Gastrocnemius medialis (tissue), 4 donors: Measurements from ENCODE around the gene FBXO46. TPM values are rescaled to one million over a fixed set of nuclear protein-coding genes. Genes with fewer than 3 reads are reported as not detected.

ENCODE experiments used
- ATAC-seq, 2 donors: fragments of 150-250 bp; one replicate each; pipeline ENCODE4 v1.9.1; 2016
- DNase-seq, 2 donors: peaks; one replicate each; pipeline ENCODE4 v3.0.0-alpha.2; 2019
- H3K27ac ChIP-seq, 4 donors: fragments of 200-600 bp; sonication (generic); 1 replicate in 1 of 4; 2 replicates in 3 of 4; pipeline ENCODE4 v1.5.1; 2016 to 2018; ENCODE audit warnings: mild to moderate bottlenecking in 2 of 4, moderate library complexity in 1 of 4
- H3K27me3 ChIP-seq, 3 donors: fragments of 200-600 bp; sonication (generic) in 2 of 3; 1 replicate in 1 of 3; 2 replicates in 2 of 3; pipeline versions ENCODE4 v1.5.1 to v1.6.0; 2016 to 2019; ENCODE audit warnings: mild to moderate bottlenecking in 1 of 3, moderate library complexity in 1 of 3
- H3K36me3 ChIP-seq, 2 donors: fragments of 200-600 bp; sonication (generic) in 1 of 2; one replicate each; pipeline ENCODE4 v1.5.1; 2017 to 2018
- H3K4me1 ChIP-seq, 2 donors: fragments of 200-600 bp; sonication (generic) in 1 of 2; one replicate each; pipeline ENCODE4 v1.5.1; 2016 to 2017; ENCODE audit warnings: mild to moderate bottlenecking in 2 of 2
- H3K4me3 ChIP-seq, 4 donors: fragments of 200-600 bp; sonication (generic) in 3 of 4; 1 replicate in 1 of 4; 2 replicates in 3 of 4; pipeline ENCODE4 v1.5.1; 2016 to 2019; ENCODE audit warnings: mild to moderate bottlenecking in 2 of 4
- H3K9me3 ChIP-seq, 3 donors: fragments of 200-600 bp; sonication (generic) in 2 of 3; 1 replicate in 1 of 3; 2 replicates in 2 of 3; pipeline ENCODE4 v1.5.1; 2016 to 2019
- POLR2A ChIP-seq, 2 donors: fragments of 450-650 bp; IDR thresholded peaks; one replicate each; pipeline ENCODE4 v1.6.1; 2017; ENCODE audit warnings: antibody characterized with exemption in 2 of 2, mild to moderate bottlenecking in 2 of 2, moderate library complexity in 2 of 2
- in situ Hi-C, 4 donors: fragments of 200-750 bp; cut with MboI; loops; one replicate each; pipeline versions ENCODE4 v1.15.0 to v1.8.0; 2017; ENCODE audit warnings: low sequenced_read_pairs in 4 of 4
- intact Hi-C: fragments of 100-400 bp; cut with DNase I; formaldehyde crosslinking; loops from one replicate; pipeline ENCODE4 v1.15.1; 2023; ENCODE audit warnings: low total_unique reads
- total RNA-seq, 4 donors: library from RNA; depleted of rRNA; stranded (reverse); fragments of >200 nt; gene quantifications; one replicate each; pipeline versions ENCODE4 v1.1.0 to v1.2.3, GENCODE V29; 2016
- TF ChIP-seq, protein P1 (sequence below), 5 experiments: fragments of 450-650 bp in 3 of 5; fragments of 200-600 bp in 2 of 5; sonication (generic) in 2 of 5; IDR thresholded peaks in 4 of 5; conservative IDR thresholded peaks in 1 of 5; 1 replicate in 4 of 5; 2 replicates in 1 of 5; pipeline ENCODE4 v1.5.1; 2016 to 2019; ENCODE audit warnings: antibody characterized with exemption in 5 of 5, mild to moderate bottlenecking in 3 of 5, moderate library complexity in 3 of 5

The FBXO46 gene
- total RNA-seq, 4 donors from 2014 or later = 6.6 to 14.3 (median 8.7) TPM

DNA sequence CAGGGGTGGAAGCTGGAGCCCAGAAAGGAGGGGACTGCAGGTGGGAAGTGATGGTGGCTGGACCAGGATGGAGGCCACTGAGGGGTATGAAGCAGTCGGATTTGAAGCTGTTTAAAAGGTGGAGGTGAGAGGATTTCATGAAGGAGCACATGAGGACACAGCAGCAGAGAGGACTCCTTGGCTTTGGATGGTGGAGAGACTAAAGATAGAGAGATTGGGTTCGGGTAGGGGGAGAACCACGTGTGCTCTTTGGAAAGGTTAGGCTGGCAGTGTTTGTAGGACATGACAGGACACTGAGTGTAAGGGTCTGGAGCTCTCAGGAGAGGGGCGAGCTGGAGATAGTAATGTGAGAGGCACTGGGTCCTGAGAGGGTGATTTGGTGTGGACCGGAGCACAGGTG, 47.8 kb downstream of the FBXO46 start:
- in situ Hi-C loops = no loop called here
- no peak overlapping the region for H3K27ac ChIP-seq
- intact Hi-C loops = no loop called here
- TF ChIP-seq, protein P1, sequence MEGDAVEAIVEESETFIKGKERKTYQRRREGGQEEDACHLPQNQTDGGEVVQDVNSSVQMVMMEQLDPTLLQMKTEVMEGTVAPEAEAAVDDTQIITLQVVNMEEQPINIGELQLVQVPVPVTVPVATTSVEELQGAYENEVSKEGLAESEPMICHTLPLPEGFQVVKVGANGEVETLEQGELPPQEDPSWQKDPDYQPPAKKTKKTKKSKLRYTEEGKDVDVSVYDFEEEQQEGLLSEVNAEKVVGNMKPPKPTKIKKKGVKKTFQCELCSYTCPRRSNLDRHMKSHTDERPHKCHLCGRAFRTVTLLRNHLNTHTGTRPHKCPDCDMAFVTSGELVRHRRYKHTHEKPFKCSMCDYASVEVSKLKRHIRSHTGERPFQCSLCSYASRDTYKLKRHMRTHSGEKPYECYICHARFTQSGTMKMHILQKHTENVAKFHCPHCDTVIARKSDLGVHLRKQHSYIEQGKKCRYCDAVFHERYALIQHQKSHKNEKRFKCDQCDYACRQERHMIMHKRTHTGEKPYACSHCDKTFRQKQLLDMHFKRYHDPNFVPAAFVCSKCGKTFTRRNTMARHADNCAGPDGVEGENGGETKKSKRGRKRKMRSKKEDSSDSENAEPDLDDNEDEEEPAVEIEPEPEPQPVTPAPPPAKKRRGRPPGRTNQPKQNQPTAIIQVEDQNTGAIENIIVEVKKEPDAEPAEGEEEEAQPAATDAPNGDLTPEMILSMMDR (IDR thresholded peaks at IDR 0.05 in 4 of 5, conservative IDR thresholded peaks at IDR 0.05 in 1 of 5) = no peak
- TF ChIP-seq POLR2A (IDR thresholded peaks at IDR 0.05) = no peak
- no peak for DNase-seq
- peaks cover 0 to 33% of the 10 kb centered on the region in 2 donors for H3K36me3 ChIP-seq
- H3K27me3 ChIP-seq = peaks cover 11 to 15% (median 13%) of the 10 kb centered on the region in 3 donors
- H3K4me1 ChIP-seq = peaks cover 4 to 9% of the 10 kb centered on the region in 2 donors
- no peak overlapping the region for H3K4me3 ChIP-seq
- ATAC-seq = no peak
- H3K9me3 ChIP-seq = no peaks in the 10 kb centered on the region

DNA sequence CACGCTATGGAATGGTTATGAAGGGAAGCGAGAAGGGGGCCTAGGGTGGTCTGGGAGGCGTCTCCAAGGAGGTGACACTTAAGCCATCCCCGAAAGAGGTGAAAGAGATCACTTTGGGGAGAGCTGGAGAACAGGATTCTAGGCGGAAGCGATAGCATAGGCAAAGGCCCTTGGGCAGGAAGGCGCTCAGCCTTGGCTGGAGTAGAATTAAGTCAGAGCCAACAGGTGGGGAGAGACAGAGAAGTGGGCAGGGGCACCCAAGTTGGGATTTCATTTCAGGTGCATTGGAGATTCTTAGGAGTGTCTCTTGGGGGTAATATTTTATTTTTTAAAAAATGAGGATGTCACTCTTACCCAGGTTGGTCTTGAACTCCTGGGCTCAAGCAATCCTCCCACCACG, 48.6 kb downstream of the FBXO46 start:
- H3K27ac ChIP-seq = peak overlapping the region; percentile 65 to 82 (median 74)
- H3K27me3 ChIP-seq = peaks cover 19 to 23% (median 21%) of the 10 kb centered on the region in 3 donors
- H3K9me3 ChIP-seq = no peaks in the 10 kb centered on the region
- peaks cover 0 to 25% of the 10 kb centered on the region in 2 donors for H3K36me3 ChIP-seq
- peaks cover 4 to 12% of the 10 kb centered on the region in 2 donors for H3K4me1 ChIP-seq
- ATAC-seq (peak in 1 of 2 donors; percentile 7), DNase-seq (no peak)
- intact Hi-C loops (no loop called here), in situ Hi-C loops (no loop called here)
- H3K4me3 ChIP-seq = peak overlapping the region in 2 of 4 donors; percentile 50 to 62
- no peak for TF ChIP-seq POLR2A (IDR thresholded peaks at IDR 0.05)
- TF ChIP-seq, protein P1 (IDR thresholded peaks at IDR 0.05 in 4 of 5, conservative IDR thresholded peaks at IDR 0.05 in 1 of 5) = no peak

DNA sequence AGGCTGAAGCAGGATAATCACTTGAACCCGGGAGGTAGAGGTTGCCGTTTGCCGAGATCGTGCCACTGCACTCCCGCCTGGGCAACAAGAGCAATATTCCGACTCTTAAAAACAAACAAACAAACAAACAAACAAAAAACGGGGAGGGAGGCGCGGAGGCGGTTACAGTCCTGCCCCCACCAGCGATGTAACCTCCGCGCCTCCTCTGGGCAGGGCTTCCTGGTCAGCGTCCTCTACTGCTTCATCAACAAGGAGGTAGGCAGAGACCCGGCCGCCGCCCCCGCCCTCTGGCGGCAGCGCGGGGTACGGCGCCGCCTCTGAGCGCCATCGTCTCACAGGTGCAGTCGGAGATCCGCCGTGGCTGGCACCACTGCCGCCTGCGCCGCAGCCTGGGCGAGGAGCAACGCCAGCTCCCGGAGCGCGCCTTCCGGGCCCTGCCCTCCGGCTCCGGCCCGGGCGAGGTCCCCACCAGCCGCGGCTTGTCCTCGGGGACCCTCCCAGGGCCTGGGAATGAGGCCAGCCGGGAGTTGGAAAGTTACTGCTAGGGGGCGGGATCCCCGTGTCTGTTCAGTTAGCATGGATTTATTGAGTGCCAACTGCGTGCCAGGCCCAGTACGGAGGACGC, 49.2 kb downstream of the FBXO46 start:
- Histone ChIP-seq H3K27ac (peak overlapping the region; percentile 65 to 82 (median 74)), H3K27me3 (peaks cover 25 to 29% (median 27%) of the 10 kb centered on the region in 3 donors), H3K9me3 (no peaks in the 10 kb centered on the region), H3K4me3 (peak overlapping the region; percentile 50 to 62 (median 54)), H3K4me1 (peaks cover 4 to 16% of the 10 kb centered on the region in 2 donors), H3K36me3 (peaks cover 0 to 19% of the 10 kb centered on the region in 2 donors)
- in situ Hi-C loops (no loop called here), intact Hi-C loops (loop anchor here (1.0 to 2.0 kb wide), 2 partner anchors 10 to 159 kb away; partner anchors contain the start of gene SNRPD2)
- ATAC-seq (peak; percentile 97 to 99), DNase-seq (peak; percentile 57 to 87)
- TF ChIP-seq POLR2A (IDR thresholded peaks at IDR 0.05) = no peak
- TF ChIP-seq, protein P1 (IDR thresholded peaks at IDR 0.05 in 4 of 5, conservative IDR thresholded peaks at IDR 0.05 in 1 of 5) = peak; percentile 94 to 99 (median 96)

DNA sequence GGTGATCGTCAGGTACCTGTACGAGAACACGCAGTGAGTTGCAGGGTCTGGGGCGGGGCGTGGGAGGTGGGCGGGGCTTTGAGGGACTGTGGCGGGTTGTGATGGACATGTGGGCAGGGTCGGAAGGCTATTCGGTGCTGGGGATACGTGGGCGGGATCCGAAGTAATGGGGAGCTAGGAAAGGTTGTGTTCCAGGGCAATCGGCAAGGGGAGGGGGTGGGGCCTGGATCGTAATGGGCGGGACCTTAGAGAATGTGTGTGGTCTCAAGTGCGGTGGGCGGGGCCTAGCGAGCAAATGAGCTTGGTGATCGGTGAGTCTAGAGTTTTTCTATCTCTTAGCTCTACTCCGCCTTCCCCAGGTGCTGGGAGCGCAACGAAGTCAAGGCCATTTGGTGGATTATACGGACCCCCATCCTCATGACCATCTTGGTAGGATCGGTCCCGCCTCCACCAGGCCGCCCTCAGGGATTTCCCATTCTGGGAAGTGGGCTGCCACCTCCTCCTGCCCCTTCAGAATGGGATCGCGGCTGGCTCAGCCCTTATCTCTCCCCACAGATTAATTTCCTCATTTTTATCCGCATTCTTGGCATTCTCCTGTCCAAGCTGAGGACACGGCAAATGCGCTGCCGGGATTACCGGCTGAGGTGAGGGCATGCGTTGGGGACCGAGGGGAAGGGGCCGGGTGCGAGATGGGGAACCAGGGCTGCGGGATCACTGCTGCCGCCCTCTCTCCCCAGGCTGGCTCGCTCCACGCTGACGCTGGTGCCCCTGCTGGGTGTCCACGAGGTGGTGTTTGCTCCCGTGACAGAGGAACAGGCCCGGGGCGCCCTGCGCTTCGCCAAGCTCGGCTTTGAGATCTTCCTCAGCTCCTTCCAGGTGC, 53.1 kb downstream of the FBXO46 start:
- ATAC-seq = no peak
- in situ Hi-C loops = no loop called here
- intact Hi-C loops = no loop called here

More for the DNA sequence above, 53.1 kb downstream of the FBXO46 start:
- TF ChIP-seq, protein P1 (IDR thresholded peaks at IDR 0.05 in 4 of 5, conservative IDR thresholded peaks at IDR 0.05 in 1 of 5) = no peak
- no peak for TF ChIP-seq POLR2A (IDR thresholded peaks at IDR 0.05)
- H3K4me1 ChIP-seq = peaks cover 4 to 16% of the 10 kb centered on the region in 2 donors
- DNase-seq = no peak
- H3K4me3 ChIP-seq = peak overlapping the region in 3 of 4 donors; percentile 19 to 40 (median 38)
- H3K27ac ChIP-seq = no peak overlapping the region
- no peaks in the 10 kb centered on the region for H3K9me3 ChIP-seq
- H3K27me3 ChIP-seq = peaks cover 34 to 45% (median 39%) of the 10 kb centered on the region in 3 donors
- no peaks in the 10 kb centered on the region for H3K36me3 ChIP-seq
